Mesenteric fat pad (tissue), 1 donor: ENCODE results near the gene TRIM54. TPM values are rescaled to one million over a fixed set of nuclear protein-coding genes. Genes with fewer than 3 reads are reported as not detected.
A peak's percentile ranks its signal among the peaks of the same experiment; 100 is the strongest.

ENCODE experiments used
- DNase-seq: peaks from one replicate; pipeline ENCODE4 v3.0.0-alpha.2; 2020; ENCODE audit warnings: low spot score
- total RNA-seq: library from RNA; stranded (reverse); fragmentation: NEBNext Ultra II Directional; extraction: Animal tissue kit (Norgen Biotek cat#: 25700); gene quantifications from one replicate; pipeline ENCODE4 v1.2.1, GENCODE V29; 2021
- donor health status: DM: yes; HTN: yes; CAD: no.

Gene TRIM54
- total RNA-seq, 1 donor from 2014 or later: not detected

DNA sequence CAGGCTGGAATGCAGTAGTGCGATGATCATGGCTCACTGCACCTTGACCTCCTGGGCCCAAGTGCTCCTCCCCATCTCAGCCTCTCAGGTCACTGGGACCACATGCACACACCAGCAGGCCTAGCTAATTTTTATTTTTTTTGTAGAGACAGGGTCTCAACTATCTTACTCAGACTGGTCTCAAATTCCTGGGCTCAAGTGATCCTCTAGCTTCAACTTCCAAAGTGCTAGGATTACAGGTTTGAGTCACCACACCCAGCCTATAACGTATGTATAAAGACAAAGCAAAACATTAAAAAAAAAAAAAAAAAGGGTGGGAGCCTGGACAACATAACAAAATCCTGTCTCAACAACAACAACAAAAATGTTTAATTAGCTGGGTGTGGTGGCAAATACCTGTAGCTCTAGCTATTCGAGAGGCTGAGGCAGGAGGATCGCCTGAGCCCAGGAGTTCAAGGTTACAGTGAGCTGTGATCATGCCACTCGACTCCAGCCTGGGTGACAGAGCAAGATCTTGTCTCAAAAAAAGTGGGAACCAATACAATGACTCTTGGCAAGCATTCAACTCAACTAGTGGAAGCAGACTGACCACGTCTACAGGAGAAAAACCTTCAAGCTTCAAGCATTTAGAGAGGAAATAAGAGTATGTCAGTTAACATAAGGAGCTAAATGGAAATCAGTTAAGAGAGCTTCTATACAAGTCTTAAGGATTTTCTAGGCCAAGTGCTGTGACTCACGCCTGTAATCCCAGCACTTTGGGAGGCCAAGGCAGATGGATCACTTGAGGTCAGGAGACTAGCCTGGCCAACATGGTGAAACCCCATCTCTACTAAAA, 71.8 kb downstream of the TRIM54 start:
- no peak for DNase-seq

GRCh38 chr2:27354597-27354927, 72.3 kb downstream of the TRIM54 start:
- DNase-seq: no peak

DNA sequence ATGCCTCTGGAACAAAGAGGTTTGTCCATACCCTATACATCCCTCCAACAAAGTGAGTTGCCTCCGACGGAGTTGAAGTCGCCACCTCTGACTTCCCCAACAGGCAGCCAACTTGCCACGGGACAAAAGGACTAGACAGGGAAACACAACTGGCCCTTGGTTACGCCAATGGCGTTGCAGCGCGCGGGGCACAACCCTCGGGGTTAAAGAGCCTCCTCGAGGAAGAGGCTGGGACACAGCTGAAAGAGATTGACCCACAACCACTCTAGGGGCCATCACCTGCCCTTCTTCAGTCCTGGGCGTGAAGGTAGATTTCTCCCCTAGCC, 73.8 kb downstream of the TRIM54 start:
- DNase-seq: no peak

DNA sequence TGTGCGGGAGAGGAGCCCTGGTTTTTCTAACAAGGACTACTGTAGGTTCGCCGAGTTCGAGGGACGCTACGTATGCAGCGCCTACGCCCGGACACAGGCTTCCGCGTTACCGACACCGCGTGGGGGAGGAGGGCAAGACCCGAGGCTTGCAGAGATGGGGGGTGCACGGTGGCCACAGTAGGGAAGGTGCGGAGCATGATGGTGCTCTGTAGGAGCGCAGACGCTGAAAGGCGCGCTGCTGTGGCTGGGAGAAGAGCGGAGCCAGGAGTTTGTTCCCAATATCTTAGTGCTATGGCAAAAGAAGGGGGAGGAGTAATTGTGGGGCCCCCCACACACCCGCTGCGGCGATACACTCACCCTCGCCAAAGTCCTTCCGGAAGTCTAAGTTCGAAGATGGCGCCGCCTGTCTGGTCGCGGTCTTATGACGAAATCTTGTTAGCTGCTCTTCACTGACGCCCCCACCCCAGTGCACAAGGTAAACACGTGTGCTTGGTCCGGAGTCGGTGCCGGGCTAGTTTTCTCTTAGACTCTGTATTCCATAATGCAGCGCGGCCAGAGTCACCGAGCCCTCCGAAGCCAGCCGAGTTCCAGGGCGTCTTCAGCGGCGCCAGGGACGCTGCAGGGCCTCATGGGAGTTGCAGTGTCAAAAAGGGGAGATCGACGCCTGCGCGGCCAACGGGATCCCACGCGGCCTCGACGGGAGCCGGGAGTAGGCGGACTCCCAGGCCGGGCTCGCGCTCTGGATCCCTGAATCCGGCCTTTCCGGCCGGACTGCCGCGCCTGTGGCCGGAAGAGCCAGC, 74.4 kb downstream of the TRIM54 start, which contains the start of gene GTF3C2:
TSS of gene GTF3C2 (minus strand) at position 383 of the 800 bp plus-strand sequence. CDS start 13,210 bp downstream, outside the sequence.
- DNase-seq: peak; percentile 98

Other genes with a start within 250 kb of the TRIM54 start
- 148 TPM for gene TMEM214, start 249.5 kb upstream of the TRIM54 start, total RNA-seq
- gene AGBL5, start 230.8 kb upstream of the TRIM54 start, total RNA-seq: 20.3 TPM
- 275 TPM for gene OST4, start 210.8 kb upstream of the TRIM54 start, total RNA-seq
- gene EMILIN1, start 203.8 kb upstream of the TRIM54 start, total RNA-seq: 77.4 TPM
- 4.7 TPM for gene KHK, start 195.7 kb upstream of the TRIM54 start, total RNA-seq
- gene CGREF1, start 163.3 kb upstream of the TRIM54 start, total RNA-seq: 11.0 TPM
- gene ABHD1, start 158.6 kb upstream of the TRIM54 start, total RNA-seq: not detected
- gene PREB, start 147.8 kb upstream of the TRIM54 start, total RNA-seq: 76.5 TPM
- not detected for gene PRR30, start 143.0 kb upstream of the TRIM54 start, total RNA-seq
- 0.48 TPM for gene TCF23, start 133.4 kb upstream of the TRIM54 start, total RNA-seq
- 88.3 TPM for gene ATRAID, start 70.4 kb upstream of the TRIM54 start, total RNA-seq
- 79.3 TPM for gene SLC5A6, start 70.2 kb upstream of the TRIM54 start, total RNA-seq
- gene CAD, start 65.1 kb upstream of the TRIM54 start, total RNA-seq: 26.0 TPM
- gene SLC30A3, start 19.4 kb upstream of the TRIM54 start, total RNA-seq: not detected
- not detected for gene DNAJC5G, start 7.0 kb upstream of the TRIM54 start, total RNA-seq
- gene UCN, start 26.0 kb downstream of the TRIM54 start, total RNA-seq: 1.0 TPM
- gene MPV17, start 40.7 kb downstream of the TRIM54 start, total RNA-seq: 61.9 TPM
- gene GTF3C2, start 74.3 kb downstream of the TRIM54 start, total RNA-seq: 44.8 TPM
- gene EIF2B4, start 87.9 kb downstream of the TRIM54 start, total RNA-seq: 47.0 TPM
- 110 TPM for gene SNX17, start 88.2 kb downstream of the TRIM54 start, total RNA-seq
- 20.7 TPM for gene ZNF513, start 98.3 kb downstream of the TRIM54 start, total RNA-seq
- 56.7 TPM for gene PPM1G, start 127.2 kb downstream of the TRIM54 start, total RNA-seq
- 92.9 TPM for gene NRBP1, start 146.2 kb downstream of the TRIM54 start, total RNA-seq
- 0.48 TPM for gene KRTCAP3, start 160.0 kb downstream of the TRIM54 start, total RNA-seq
- gene IFT172, start 207.3 kb downstream of the TRIM54 start, total RNA-seq: 21.4 TPM
- 136 TPM for gene FNDC4, start 212.8 kb downstream of the TRIM54 start, total RNA-seq
- gene GCKR, start 214.4 kb downstream of the TRIM54 start, total RNA-seq: 4.2 TPM